GM18909 (cell line): Measurements from ENCODE around the gene ZNF740.

Experiments used
- ATAC-seq: cut with Tn5 transposase; IDR thresholded peaks from one replicate; pipeline ENCODE4 v1.9.1; 2021; ENCODE audit warnings: mild to moderate bottlenecking; ENCODE audit not compliant: unreplicated experiment, poor library complexity

Gene ZNF740

DNA sequence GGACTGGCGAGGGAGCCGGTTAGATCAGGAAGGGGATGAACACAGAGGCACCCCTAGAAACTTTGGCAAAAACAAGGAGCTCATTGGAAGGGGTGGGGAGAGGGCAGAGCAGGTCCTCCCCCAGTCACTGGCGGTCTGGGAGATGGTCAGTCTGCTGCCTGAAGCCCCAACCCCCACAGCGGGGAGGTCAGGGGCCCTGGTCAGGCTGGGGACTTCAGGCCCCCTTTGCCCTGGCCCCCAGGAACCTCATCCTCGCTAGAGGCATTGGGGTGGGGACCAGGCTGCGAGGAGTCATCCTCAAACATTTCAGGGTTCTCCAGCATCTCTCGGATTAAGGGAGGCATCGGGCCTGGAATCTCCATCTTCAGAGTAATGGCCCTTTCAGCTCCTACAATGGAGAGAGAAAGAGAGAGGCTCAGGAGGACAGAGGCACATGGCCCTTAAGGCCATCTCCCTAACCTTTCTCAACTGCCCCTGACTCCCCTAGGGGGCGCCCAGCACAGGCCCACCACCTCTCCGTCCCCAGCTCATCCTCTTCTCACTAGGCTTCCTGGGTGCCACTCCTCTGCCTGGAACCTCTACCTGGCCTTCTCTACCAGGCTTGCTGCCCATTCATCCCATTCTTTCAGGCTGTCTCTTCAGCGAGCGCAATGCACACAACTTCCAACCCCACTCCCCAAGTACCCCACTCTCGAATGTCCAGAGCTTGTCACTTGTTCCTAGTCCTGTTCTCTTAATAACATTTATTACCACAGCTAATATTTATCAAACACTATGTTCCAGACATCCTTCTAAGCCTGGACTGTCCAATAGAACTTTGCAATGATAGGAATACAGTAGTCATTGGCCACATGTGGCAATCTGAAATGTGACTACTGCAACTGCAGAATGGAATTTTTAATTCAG lies 31.2 kb downstream of the ZNF740 start:
- ATAC-seq = no peak

DNA sequence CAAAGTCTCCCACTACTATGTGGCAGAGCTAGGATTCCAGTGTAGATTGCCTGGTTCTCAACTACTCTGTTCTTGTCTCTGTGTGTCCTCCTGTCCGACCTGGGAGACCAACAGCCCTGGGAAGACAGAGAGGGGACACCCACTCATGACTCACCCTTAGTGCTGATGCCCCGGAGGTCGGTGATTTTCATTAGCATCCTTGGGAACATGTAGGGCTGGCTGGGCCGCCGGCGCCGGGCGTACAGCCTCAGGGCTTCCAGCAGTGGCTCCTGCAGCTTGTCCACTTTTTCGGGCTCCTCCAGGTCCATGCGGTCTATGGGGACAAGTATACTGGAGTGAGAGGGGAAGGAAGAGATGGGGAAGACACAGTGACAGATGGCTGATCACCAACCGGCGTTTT lies 32.4 kb downstream of the ZNF740 start:
- ATAC-seq = no peak

DNA sequence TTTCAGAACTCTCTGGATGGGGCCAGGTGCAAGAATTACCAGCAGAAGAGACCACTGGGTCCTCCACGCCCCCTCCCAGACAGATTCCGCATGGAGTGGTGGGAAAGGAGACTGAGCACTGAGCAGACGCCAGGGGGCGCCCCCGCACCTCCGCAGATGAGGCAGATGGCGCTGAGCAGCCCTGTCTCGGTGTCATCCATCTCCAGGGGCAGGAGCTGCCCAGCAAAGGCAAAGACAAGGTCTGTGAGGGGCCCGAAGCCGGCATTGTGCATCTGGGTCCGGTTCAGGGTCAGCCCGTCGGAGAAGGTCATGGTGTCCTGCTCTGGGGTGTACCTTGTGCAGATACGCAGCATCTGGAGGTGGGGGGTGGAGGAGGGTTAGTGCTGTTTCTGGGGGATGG lies 32.8 kb downstream of the ZNF740 start:
- ATAC-seq = no peak

DNA sequence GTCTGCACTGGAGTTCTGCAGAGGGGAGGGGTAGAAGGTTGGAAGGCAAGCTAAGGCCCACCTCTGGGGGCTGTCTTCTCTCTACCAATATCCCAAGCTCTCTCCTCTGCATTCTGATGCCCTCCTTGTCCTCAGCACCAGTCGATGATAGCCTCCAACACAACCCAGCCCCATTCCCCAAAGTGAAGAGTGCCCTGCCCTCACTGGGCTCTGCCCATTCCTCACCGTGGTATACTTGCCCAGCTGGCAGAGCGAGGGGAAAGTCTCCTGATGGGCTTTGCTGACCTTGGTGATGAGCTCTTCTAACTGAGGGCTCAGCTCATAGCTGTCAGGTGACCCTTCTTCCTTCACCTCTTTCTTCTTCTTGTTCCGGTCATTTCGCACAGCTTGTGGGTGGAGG lies 33.7 kb downstream of the ZNF740 start:
- no peak for ATAC-seq

DNA sequence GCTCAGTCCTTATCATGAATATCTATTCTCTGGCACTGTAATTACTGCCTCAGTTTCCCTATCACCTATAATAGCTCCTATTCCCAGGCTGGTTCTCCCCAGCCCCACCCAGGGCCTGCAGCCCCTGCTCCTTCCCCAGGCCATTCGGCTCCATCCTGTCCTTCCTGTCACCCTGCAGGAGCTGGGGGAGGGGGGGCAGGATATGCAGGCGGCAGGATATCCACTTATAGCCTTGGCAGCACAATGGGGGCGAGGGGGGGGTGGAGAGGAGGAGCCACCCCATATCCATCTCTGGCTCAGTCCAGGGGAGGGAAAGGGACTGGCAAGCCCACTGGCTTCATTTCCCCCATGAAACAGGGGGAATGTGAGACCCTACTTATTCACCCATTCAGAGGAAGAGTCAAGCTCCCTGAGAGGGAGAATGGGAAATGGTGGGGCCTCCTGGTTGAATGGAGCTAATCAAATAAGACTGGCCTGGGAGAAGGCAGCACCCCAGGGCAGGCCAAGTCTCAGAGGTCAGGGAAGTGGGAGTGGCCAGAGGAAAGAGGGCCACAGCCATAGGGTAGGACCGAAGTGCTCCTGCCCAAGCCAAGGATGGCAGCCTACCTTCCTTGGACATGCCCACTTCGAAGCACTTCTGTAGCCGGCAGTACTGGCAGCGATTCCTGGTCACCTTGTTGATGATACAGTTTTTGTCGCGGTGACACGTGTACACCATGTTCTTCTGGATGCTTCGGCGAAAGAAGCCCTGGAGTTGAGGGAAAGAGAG lies 34.3 kb downstream of the ZNF740 start:
- no peak for ATAC-seq

DNA sequence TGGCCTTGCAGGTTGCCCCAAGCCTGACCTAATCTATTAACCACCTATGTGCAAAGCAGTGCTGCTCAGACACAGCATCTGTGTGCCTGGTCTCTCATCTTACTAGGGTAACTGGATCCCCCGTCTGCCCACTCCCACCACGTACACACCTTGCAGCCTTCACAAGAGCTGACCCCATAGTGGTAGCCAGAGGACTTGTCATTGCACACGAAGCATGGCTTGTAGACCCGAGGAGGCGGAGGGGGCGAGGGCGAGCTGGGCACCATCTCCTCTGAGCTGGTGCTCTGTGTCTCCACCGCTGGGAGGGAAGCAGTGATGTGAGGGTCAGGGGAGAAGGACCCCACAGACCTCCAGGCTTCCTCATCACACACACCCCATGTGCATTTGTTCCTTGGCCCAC lies 35.0 kb downstream of the ZNF740 start:
- no peak for ATAC-seq

DNA sequence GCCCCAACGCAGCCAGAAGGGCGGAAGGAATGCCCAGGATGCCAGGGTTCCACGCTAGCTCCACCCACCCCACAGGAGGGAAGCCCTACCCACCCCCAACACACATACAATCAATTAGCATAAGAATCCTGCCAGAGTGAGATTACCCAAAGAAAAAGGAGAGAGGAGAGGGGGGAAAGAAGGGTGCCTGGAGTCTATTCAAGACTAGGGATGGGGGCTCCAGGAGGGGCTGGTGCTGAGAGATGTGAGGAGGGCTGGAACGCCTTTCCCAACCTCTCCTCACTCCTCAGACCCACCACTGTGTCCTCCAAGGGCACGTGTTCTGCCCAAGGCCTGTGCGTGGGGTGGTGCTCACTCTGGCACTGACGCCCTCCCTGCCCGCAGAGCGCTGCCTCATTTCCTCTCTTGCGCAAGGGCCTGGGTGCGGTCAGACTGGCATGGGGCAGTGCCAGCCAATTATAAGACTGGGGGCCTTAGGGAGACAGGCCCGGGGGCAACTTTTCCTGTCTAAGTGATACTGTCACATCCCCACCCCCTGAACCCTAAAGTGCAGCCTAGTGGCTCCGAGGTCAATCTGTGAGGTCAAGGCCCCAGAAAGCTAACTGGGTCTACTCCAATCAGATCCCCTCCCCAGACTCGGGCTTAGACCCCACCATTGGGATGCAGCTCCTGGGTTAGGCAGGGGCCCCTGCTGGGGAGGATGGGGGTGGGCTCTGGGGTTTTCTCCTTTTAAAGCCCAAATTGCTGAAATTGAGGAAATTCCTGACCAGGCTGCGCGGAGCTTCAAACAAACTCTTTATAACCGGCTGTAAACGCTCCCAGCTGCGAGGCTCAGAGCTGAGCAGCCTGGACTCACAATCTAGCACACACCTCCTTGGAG lies 36.8 kb downstream of the ZNF740 start:
- no peak for ATAC-seq

DNA sequence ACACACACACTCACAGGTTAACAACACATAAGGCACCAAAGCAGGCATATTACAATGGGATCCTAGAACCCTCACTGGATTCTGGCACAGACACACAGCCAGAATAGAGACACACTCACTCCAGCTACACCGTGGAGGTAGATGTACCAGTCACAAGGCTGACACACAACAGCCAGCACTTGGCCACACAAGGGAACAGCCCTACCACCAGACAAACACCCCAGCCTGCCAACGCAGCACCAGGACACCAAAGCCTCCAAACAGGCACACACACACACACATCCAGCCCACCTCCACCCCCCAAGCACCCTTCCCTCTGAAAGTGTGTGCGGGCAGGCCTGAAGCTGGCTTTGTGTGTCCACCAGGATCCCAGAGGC lies 37.4 kb downstream of the ZNF740 start:
- ATAC-seq = no peak

DNA sequence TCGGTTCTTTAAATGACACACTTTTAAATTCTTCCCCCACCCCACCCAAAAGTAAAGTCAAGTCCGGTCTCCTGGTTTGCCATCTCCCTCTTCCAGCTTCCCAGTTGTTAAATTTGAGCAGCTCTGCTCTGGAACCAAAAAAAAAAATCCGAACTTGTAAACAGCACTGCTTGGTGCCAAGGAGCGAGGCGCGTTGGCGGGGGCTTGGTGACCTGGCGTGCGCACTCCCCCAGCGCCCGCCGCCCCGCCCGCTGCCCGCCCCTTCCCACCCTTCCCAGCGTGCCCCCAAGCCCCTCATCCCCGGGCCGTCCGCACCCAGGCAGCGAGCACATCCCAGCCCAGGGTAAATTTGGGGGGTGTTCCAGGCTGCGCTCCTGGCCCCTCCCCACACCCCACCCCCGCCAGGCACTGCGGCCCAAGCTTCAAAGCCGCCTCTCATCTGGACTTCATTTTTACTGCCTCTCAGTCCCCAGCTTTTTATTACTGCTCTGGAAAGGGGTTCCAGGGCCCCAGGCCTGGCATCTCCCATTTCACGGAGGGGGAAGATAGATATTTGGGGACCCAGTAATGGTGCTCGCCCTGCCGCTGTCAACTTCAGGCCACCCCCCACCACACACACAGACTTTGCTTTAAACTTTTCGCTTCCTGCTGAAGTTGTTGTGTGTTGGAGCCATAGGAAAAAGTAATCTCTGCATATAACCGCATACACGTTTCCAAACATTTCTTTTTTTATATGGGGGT lies 38.2 kb downstream of the ZNF740 start:
- no peak for ATAC-seq

DNA sequence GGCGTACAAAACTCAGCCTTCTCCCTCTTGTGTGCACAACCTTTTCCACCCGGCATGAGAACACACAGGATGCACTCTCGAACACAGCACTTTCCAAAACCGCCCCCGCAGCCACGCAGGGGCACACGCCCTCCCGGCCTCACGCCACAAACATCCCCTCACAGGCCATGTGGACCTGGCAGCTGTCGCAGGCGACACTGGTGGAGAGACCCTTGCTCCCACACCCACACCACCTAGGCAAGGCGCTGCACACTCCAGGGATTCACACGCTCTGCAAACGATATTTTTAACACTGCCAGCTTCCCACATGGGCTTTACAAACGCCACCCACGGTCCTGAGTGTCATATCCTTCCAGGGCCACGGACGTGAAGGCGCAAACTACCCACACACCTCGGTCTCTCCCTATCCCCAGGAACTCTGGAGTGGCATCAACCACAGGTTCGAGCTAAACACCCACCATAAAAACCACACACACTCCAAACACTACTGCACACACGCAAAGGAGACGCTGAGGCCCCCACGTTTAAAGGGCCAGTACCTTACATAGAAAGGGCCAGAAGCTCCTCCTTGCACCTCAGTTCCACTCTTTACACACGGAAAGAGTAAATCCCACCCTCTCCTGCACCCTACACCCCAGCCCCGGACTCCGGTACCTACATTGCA lies 38.9 kb downstream of the ZNF740 start:
- peak; percentile 16 for ATAC-seq

DNA sequence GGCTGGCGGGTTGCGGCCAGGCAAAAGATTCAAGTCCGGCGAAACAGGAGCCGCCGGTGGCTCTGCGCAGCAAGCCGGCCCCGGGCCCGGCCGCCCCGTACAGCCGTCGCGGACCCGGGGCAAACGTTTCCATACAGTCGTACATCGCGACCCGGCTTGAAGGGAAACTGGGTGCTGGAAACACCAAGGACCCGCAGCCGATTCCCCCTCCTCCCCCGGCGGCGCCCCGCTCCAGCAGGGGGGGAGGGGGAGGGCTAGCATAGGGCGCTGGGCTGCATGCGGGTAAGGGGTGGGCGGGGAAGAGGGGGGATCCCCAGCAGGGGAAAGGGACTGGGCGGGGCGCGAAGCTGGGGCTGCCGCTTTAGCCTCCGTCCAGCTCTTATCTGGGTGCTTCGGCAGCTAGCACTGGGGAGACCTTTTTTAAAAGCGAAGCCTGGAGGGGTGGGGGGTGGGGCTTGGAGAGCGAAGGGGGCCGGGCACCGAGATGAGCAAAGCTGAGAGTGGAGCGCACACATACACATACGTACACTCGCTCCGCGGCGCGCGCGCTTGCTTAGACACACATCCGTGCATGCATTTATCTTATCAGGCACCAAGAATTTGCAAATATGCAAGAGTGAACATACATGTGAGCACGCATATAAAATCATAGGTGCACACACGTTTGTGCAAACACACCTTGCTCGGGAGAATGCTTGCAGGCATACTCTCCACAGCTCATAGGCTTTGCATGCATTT lies 39.6 kb downstream of the ZNF740 start:
- peak; percentile 31 for ATAC-seq

DNA sequence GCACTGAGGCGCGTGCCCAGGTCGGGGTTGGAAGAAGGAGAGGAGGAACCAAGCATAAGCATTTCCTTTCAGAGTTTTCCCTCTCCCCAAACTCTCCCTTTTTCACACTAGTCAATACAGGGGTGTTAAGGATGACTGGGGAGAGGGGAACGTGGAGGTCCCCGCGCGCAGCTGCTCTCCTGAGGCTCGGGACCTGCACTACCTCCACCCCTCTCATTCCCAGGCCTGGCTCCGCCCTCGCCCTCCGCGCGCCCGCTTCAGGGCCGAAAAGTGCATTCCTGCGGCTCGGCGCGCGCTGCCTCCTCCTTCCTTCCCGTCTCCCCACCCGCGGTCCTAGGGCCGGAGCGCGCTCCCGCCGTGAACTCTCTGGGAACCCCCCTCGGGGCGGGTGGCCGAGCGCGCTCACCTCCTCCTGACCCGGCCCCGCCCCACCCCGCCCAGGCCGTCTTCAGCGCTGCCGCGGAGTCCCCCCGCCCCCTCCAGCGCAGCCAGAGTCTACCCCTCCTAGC lies 40.2 kb downstream of the ZNF740 start:
- peak; percentile 50 for ATAC-seq

DNA sequence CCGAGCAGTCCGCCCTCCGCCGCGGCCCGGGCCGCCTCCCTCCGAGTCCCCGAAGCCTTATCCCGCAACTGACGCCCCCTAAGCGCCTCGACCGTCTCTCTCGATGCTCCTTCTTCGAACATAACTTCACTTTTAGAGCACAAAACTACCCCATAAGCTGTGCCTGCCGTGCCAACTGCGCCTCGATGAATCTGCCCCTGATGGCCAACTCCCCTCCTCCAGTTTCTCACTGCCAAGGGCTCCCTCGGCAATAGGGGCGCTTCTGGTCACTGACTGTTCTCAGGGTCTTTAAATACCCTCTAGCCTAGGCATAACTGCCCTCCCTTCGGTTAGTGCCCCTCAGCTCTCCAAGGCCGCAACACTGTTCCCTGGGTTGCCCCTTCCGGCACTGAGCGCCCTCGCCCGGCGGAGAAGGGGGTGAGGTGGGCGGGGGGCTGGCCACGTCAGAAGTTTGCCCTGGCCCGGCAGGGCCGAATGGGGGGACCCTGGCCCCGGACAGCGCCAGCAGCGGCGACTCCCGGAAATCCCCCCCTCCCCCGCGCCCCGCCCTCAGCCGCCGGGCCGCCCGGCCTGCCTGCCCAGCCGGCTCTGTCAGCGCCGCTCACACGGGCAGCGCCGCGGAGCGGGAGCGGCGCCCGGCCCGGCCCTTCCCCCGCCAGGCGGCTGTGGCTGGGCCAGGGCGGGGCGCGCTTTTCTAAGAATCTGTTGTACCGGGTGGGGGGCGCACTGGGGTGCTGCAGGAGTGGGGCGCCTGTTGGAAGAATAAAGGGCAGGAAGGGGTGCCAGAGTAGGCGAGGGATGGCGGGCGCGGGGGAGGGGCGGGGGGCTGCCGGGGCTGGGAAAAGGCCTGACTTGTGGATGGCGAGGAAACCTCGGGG lies 40.9 kb downstream of the ZNF740 start:
- ATAC-seq = peak; percentile 26

DNA sequence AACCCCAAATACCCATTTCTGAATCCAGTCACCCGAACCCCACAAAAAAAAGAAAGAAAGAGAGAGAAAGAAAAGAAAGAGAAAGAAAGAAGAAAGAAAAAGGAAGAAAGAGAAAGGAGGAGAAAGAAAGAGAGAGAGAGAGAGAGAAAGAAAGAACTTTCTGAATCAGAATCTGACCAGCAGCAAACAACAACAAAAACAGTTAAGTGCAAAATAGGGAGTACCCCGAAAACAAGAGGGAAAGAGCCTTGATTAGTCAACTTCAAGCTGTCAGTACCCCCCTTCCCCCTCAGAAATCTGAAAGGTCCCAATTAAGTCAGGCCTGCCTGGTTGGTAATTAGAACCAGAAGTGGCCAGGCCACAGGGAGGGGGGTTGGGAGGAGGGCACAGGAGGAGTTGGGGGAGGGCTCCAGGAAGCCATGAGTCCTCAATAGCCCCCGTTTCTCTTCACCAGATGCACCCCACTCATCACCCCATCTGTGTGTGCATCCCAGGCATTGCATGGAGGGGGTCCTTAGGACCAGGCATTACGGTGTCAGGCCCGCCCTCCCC lies 41.7 kb downstream of the ZNF740 start:
- no peak for ATAC-seq

DNA sequence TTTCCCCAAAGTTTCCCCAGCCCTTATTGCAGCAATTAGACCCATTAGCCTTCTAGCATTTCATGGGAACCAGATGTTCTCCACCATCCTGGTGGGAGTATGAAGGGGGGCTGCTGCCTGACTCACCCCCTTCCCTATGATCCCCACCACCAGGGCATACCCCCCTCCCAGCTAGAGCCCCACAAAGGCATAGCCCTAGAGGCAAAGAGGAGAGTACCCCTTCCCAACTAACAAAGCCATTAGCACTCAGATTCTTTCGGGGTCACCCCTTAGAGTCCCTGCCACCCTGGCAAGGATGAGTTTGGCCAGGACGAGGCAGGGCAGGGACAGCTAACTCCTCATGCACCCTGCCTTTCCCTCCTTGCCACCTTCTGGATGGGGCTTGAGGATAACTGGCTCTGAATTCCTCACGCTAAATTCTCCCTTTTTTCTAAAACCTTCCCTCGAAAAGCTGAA lies 42.3 kb downstream of the ZNF740 start:
- ATAC-seq = no peak

DNA sequence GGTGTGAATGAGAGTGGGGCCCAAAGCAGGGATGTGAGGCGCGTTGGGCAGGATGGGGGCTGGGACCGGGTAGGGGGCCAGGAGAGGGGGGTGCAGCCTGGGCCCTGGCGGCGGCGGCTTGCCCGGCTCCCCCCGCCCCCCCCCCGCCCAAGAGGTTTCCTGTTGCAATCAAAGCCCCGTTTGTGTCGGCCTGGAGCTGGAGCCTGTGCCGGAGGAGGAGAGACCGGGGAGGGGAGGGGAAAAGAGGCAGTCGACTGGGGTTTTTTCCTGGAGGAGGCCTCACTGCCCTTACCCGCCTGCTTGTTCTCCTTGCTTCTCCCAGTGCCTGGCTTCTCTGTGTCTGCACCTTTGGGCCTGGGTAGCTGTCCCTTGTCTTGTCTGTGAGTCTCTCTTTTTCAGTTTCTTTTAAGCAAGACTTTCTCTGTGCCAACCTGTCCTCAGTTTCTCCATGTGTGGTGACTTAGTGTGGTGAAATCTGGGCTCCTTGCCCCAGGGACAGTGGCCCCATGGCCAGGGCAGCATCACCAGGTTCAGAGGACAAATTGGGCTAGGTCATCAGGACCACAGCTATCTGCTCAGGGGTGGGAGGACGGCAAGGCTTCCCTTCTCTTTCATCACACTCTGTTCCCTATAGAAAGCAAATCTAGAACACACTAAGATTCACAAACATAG lies 43.0 kb downstream of the ZNF740 start:
- no peak for ATAC-seq
